HFFc6 (cell line): Measurements from ENCODE around the gene NUF2. TPM values are rescaled to one million over a fixed set of nuclear protein-coding genes. Genes with fewer than 3 reads are reported as not detected.
"Not testable (repeated sequence)": the region's sequence is repeated elsewhere in the genome, so short reads cannot be mapped to it uniquely, and the experiment has no call there.

ENCODE experiments used
- DNase-seq: peaks from one replicate; pipeline ENCODE4 v3.0.0-alpha.2; 2018
- H3K27ac Mint-ChIP-seq: 2 replicates; pipeline ENCODE4 v1.8.0; 2020; ENCODE audit warnings: mild to moderate bottlenecking, mixed read lengths
- H3K27me3 Mint-ChIP-seq: 2 replicates; pipeline ENCODE4 v1.8.0; 2021; ENCODE audit warnings: mild to moderate bottlenecking, moderate library complexity, mixed read lengths; ENCODE audit not compliant: insufficient read depth
- H3K36me3 Mint-ChIP-seq: 2 replicates; pipeline ENCODE4 v1.8.0; 2021; ENCODE audit warnings: low read depth, mixed read lengths
- H3K4me1 Mint-ChIP-seq: 2 replicates; pipeline ENCODE4 v1.8.0; 2020; ENCODE audit warnings: low read depth, mixed read lengths
- H3K4me3 Mint-ChIP-seq: 2 replicates; pipeline ENCODE4 v1.8.0; 2020; ENCODE audit warnings: mild to moderate bottlenecking, moderate library complexity, mixed read lengths
- H3K9me3 Mint-ChIP-seq: 2 replicates; pipeline ENCODE4 v1.8.0; 2020; ENCODE audit warnings: mild to moderate bottlenecking, mixed read lengths
- long read RNA-seq: library from polyadenylated mRNA; unstranded; transcript quantifications from one replicate; pipeline ENCODE4 v2.0.0, GENCODE V29; 2019
- total RNA-seq, 6 experiments: library from RNA; stranded (reverse); fragmentation: NEBNext Ultra II Directional; extraction: Animal tissue kit (Norgen Biotek cat#: 25700); gene quantifications; 2 replicates in 1 of 6; 3 replicates in 5 of 6; pipeline ENCODE4 v1.2.3, GENCODE V29; 2021
- TF ChIP-seq, protein P1 (sequence below): fragments of 200-600 bp; sonication (generic); IDR thresholded peaks from 2 replicates; pipeline ENCODE4 v1.5.0; 2021; ENCODE audit warnings: antibody characterized with exemption, mild to moderate bottlenecking

The NUF2 gene
- total RNA-seq = 10 to 100 TPM in 5 of 6 experiments, 1 to 10 TPM in 1; 9.8 to 25.7 (median 23.8) TPM
- long read RNA-seq, transcript NUF2-201 (14 exons, 1,969 nt) = major isoform, 8 of 22 reads
- long read RNA-seq, partial matches to known transcripts = 11 of 22 reads
- long read RNA-seq, other reads (novel, unspliced or antisense) = 3 of 22 reads

DNA sequence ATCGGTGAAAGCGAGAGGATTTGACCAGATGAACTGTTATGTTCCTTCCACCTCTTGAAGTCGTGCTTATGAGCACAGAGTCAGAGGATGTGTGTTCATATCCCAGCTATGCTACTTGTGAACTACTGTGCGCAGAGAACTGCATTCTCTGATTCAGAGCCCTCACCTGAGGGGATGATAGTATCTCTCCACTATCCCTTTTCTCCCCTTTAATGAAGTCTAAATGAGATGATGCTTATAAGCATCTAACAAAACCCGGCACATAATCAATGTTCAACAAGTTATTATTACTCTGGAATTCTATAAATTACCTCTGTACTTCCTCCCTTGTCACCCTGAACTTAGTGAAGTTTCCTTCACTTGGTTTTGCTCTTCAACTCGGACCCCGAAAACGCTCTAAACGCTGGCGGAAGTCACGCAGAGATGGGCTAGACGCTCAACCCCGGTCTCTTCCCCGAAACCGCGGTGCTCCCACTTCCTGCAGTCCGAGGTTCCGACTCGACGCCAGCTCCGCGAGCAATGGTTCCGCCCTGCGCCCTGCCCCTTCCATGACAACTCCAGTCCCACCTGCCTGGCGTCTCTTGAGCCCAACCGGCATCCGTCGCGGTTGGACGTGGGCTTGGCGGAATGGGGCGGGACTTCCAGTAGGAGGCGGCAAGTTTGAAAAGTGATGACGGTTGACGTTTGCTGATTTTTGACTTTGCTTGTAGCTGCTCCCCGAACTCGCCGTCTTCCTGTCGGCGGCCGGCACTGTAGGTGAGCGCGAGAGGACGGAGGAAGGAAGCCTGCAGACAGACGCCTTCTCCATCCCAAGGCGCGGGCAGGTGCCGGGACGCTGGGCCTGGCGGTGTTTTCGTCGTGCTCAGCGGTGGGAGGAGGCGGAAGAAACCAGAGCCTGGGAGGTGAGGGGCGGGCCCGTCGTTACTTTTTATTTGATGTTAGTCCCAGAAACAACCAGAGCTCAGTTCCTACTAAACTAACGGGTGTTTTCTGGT, at the start of gene NUF2:
TSS of gene NUF2 (plus strand) at position 644 of the 995 bp plus-strand sequence. CDS start 4,098 bp downstream, outside the sequence.
- no peaks in the 10 kb centered on the region; the same call in 1 of the 2 replicates for H3K36me3 Mint-ChIP-seq
- H3K27me3 Mint-ChIP-seq = peaks cover 3% of the 10 kb centered on the region; the same call in 1 of the 2 replicates
- H3K27ac Mint-ChIP-seq = peak within 1 kb of the TSS; percentile 95
- H3K4me3 Mint-ChIP-seq = peak within 1 kb of the TSS; percentile 96
- DNase-seq = peak; percentile 99
- H3K9me3 Mint-ChIP-seq = no peaks in the 10 kb centered on the region
- H3K4me1 Mint-ChIP-seq = peaks cover 35% of the 10 kb centered on the region
- TF ChIP-seq, protein P1, sequence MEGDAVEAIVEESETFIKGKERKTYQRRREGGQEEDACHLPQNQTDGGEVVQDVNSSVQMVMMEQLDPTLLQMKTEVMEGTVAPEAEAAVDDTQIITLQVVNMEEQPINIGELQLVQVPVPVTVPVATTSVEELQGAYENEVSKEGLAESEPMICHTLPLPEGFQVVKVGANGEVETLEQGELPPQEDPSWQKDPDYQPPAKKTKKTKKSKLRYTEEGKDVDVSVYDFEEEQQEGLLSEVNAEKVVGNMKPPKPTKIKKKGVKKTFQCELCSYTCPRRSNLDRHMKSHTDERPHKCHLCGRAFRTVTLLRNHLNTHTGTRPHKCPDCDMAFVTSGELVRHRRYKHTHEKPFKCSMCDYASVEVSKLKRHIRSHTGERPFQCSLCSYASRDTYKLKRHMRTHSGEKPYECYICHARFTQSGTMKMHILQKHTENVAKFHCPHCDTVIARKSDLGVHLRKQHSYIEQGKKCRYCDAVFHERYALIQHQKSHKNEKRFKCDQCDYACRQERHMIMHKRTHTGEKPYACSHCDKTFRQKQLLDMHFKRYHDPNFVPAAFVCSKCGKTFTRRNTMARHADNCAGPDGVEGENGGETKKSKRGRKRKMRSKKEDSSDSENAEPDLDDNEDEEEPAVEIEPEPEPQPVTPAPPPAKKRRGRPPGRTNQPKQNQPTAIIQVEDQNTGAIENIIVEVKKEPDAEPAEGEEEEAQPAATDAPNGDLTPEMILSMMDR = no peak; the same call in 1 of the 2 replicates

DNA sequence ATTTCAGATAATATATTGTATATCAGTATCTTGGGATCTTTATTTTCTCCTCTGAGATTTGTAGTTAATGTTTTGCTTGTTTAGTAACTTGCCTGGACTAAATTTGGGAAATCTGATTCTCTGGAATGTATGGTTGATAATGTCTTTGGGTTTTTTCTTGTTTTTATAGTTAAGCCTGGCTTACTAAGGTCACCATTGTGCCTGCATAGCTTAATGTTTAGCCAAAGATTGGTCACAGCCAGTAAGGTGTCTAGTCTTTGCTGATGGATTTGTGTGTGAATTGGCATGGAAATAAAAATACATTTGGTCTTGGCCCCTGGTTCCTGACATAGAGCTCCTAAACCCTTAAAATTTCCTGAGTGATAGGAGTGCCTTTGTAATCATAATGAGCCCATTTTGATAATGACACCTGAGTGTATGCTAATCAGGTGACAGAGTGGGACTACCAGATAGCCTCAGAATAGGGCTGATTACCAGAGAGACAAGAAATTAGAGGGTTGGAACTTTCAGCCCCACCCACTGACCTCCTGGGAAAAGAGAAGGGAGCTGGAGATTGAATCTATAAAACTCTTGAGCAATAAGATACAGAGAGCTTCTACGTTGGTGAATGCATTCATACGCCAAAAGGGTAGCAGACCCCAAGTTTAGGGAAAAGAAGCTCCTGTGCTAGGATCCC, 47.9 kb upstream of the NUF2 start:
- peaks cover 22% of the 10 kb centered on the region for H3K36me3 Mint-ChIP-seq
- peaks cover 15% of the 10 kb centered on the region for H3K9me3 Mint-ChIP-seq
- peaks cover 38% of the 10 kb centered on the region for H3K4me1 Mint-ChIP-seq
- H3K27me3 Mint-ChIP-seq = no peaks in the 10 kb centered on the region
- H3K27ac Mint-ChIP-seq = no peak overlapping the region
- no peak overlapping the region for H3K4me3 Mint-ChIP-seq
- TF ChIP-seq, protein P1 = no peak
- no peak for DNase-seq

GRCh38 chr1:163275222-163275621, 46.5 kb upstream of the NUF2 start:
- Mint-ChIP-seq H3K4me1 (peaks cover 38% of the 10 kb centered on the region), H3K36me3 (peaks cover 32% of the 10 kb centered on the region), H3K27ac (no peak overlapping the region), H3K9me3 (peaks cover 15% of the 10 kb centered on the region), H3K27me3 (no peaks in the 10 kb centered on the region), H3K4me3 (no peak overlapping the region)
- no peak for DNase-seq
- TF ChIP-seq, protein P1 = no peak

- Mint-ChIP-seq H3K36me3 (peaks cover 48% of the 10 kb centered on the region), H3K4me1 (peaks cover 19% of the 10 kb centered on the region), H3K27ac (no peak overlapping the region), H3K27me3 (no peaks in the 10 kb centered on the region), H3K4me3 (no peak overlapping the region), H3K9me3 (peaks cover 15% of the 10 kb centered on the region)
- no peak for DNase-seq
- TF ChIP-seq, protein P1 = no peak
Measured at GRCh38 chr1:163278602-163279001, 43.2 kb upstream of the NUF2 start.

GRCh38 chr1:163284867-163285266, 36.9 kb upstream of the NUF2 start:
- H3K4me3 Mint-ChIP-seq, H3K4me1 Mint-ChIP-seq, H3K27ac Mint-ChIP-seq, H3K27me3 Mint-ChIP-seq, DNase-seq, H3K9me3 Mint-ChIP-seq: not testable (repeated sequence)
- H3K36me3 Mint-ChIP-seq = peaks cover 19% of the 10 kb centered on the region
